Kidney epithelial cell (primary cell): ENCODE measurements around the gene HPX. TPM values are rescaled to one million over a fixed set of nuclear protein-coding genes. Genes with fewer than 3 reads are reported as not detected.

Experiments
- DNase-seq: peaks from one replicate; pipeline ENCODE4 v3.0.0-alpha.2; 2010; ENCODE audit warnings: low read depth
- H3K27me3 ChIP-seq: 2 replicates; pipeline ENCODE4 v1.6.0; 2011; ENCODE audit warnings: low read length; ENCODE audit not compliant: control insufficient read depth, insufficient read depth
- H3K36me3 ChIP-seq: 2 replicates; pipeline ENCODE4 v1.5.1; 2011; ENCODE audit warnings: low read length; ENCODE audit not compliant: control insufficient read depth, insufficient read depth
- H3K4me3 ChIP-seq: 2 replicates; pipeline ENCODE4 v1.5.1; 2011; ENCODE audit warnings: low read depth, mild to moderate bottlenecking, control low read depth, low read length
- CTCF ChIP-seq: IDR thresholded peaks from 2 replicates; pipeline ENCODE4 v1.5.1; 2011; ENCODE audit warnings: mild to moderate bottlenecking, moderate library complexity, low read length, control low read depth, inconsistent platforms; ENCODE audit not compliant: insufficient read depth, poor library complexity, severe bottlenecking
- total RNA-seq: library from RNA; depleted of rRNA; stranded (reverse); fragments of >200 nt; gene quantifications from 2 replicates; pipeline ENCODE4 v1.2.3, GENCODE V29; 2015

HPX gene
- total RNA-seq, 1 donor from 2014 or later = 0.13 TPM

- TF ChIP-seq CTCF = no peak
- Histone ChIP-seq H3K36me3 (peaks cover 1% of the 10 kb centered on the region), H3K4me3 (peak overlapping the region; percentile 91), H3K27me3 (no peaks in the 10 kb centered on the region)
- no peak for DNase-seq
Observed at GRCh38 chr11:6480299-6480914, 39.6 kb upstream of the HPX start.

GRCh38 chr11:6476571-6476970 is 35.8 kb upstream of the HPX start:
- DNase-seq = no peak
- no peak overlapping the region for H3K4me3 ChIP-seq
- no peaks in the 10 kb centered on the region for H3K27me3 ChIP-seq
- H3K36me3 ChIP-seq = peaks cover 1% of the 10 kb centered on the region
- no peak for TF ChIP-seq CTCF

DNA sequence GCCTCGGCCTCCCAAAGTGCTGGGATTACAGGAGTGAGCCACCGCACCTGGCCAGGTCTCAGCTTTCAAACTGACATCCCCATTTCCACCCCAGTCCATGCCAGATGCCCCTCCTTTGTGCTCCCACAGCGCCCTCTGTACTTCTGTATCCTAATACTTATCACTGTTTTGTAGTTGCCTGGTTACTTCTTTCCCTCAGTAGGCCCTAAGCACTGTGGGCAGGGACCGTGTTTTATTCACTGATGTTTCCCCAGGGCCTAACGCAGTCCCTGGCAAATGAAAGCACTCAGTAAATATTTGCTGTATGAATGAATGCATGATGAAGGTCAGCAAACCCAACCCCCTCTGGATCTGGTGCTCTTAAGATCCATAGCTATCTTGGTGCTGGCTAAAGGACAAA is 35.1 kb upstream of the HPX start:
- H3K4me3 ChIP-seq = no peak overlapping the region
- H3K36me3 ChIP-seq = peaks cover 1% of the 10 kb centered on the region
- no peaks in the 10 kb centered on the region for H3K27me3 ChIP-seq
- no peak for TF ChIP-seq CTCF
- DNase-seq = no peak

- no peaks in the 10 kb centered on the region for H3K27me3 ChIP-seq
- no peak for TF ChIP-seq CTCF
- no peak overlapping the region for H3K4me3 ChIP-seq
- DNase-seq = no peak
- peaks cover 1% of the 10 kb centered on the region for H3K36me3 ChIP-seq
Observed at GRCh38 chr11:6474806-6475500, 34.2 kb upstream of the HPX start.

GRCh38 chr11:6474413-6474792 is 33.6 kb upstream of the HPX start:
- Histone ChIP-seq H3K4me3 (peak overlapping the region; percentile 51), H3K27me3 (no peaks in the 10 kb centered on the region), H3K36me3 (peaks cover 1% of the 10 kb centered on the region)
- no peak for DNase-seq
- no peak for TF ChIP-seq CTCF
